Epithelial cell of umbilical artery (primary cell): ENCODE data around the gene FAM53C. TPM values are rescaled to one million over a fixed set of nuclear protein-coding genes. Genes with fewer than 3 reads are reported as not detected.

Source experiments
- total RNA-seq: library from RNA; depleted of rRNA; stranded (reverse); fragments of >200 nt; gene quantifications from 2 replicates; pipeline ENCODE4 v1.2.3, GENCODE V29; 2014

The FAM53C gene
- 28.6 and 31.5 TPM in 2 replicates for total RNA-seq

DNA sequence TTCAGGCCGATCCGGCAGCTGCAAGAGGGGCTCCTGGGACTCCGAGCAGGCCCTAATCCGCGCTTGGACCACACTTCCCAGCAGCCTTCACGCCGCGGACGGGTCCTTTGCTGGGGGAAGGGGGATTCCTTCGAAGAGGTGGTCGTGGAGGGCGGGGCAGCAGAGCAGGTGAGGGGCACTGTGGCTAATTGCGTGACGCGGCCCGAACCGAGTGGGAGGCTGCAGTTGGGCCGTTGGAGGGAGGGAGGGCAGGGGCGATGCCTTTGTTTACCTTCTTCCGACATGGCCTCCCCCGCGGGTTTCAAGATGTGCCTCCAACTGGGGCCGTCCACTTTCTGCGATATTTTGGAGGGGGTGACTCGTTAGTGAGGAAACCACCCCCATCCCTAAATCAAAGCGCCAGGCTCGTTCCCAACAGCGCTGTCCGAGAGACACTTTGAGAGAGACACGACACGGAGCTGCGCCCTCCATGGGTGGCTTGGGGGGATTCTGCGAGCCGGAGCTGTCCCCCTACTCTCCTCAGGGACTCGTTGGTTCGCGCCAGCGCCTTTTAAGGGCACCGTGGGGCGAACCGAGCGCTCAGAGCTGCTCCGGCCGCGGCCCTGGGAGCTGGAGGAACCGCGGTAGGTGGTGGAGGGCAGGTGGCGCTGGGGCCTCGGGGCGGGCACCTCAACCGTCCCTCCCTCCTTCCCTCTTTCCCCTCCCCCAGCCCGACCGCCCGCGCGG is at the start of gene FAM53C:
Gene FAM53C (plus strand): TSS at position 582 of the 726 bp plus-strand sequence. CDS start 3,070 bp downstream, outside the sequence.

DNA sequence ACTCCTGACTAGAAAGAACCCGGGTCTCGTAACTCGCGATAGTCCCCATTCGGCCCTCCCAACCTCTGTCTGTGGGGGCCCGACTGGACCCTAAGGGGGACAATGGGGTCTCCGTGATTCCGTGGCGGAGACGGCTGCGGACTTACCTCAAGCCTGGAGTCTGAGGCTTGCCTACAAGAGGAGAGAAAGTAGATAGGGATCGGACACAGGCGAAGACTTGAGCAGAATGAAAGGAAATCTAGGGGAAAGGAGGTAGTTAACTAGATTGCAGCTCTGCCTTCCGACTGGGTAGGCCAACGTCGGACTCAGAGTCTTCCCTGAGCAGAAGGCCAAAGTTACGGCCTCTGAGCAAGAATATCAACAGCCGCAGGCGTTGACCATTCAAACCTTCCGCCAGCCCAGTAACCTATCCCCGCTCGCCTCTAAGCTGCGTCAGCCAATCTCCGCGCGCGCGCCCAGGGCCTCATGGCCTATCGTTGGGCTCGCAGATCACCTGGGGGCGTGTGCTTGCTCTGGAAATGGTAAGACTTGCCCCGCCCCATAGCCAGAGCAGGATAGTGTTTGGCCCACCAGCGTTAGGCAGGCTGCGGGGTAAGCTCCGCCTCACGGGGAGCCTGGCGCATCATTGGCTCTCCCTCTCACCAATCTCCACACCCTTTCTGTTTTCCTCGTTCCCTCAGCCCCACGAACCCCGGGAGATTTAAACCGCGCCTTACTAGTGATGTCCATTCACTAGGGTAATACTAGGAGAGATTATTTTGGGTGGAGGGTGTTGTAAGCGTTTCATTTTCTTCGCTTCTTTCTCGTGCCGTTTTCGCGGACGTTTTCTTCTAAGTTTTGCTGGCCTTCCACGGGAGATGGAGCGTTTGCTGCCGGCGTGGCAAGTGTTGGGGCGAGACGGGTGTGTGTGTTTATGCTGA is 6.4 kb upstream of the FAM53C start, which contains the start of gene CDC25C:
Gene CDC25C (minus strand): TSS at position 356 of the 920 bp plus-strand sequence. CDS start 624 bp downstream, outside the sequence.

DNA sequence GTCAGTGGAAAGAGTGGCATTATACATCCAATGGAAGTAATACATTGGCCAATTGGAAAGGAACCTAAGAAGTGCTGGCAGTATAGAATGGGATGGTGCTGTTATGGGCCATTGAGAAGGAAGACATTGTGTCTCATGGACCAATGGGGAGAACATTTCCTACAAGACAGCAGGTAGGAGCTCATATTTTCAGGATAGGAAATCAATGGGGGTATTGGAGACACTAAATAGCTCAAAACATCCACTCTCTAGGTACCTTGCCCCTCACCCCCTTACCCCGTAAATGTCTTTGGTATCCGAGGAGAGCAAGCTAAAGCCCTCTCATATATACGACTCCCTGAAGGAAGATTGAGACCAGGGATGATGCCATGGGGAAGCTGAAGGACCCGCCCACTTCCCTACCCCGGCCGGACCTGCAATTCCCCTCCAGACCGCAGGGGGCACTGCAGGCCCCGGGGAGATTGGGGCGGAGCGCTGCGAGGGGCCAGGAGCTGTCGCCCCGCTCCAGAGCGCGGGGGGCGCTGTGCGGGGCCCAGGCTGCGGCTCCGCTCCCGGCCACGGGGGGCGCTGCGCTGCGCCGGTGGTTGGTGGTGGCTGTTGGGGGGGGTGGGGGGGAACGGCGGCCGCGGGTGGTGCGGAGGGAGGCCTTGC is 14.1 kb downstream of the FAM53C start, which contains the start of gene KDM3B:
Gene KDM3B (plus strand): TSS at position 615 of the 651 bp plus-strand sequence. CDS start 111 bp downstream, outside the sequence.

Other genes starting within 250 kb of the FAM53C start
- gene NME5, start 198.8 kb upstream of the FAM53C start, total RNA-seq, result 0.65 and 1.1 TPM in 2 replicates
- 19.2 and 43.6 TPM in 2 replicates for gene BRD8, start 159.6 kb upstream of the FAM53C start, total RNA-seq
- 52.6 and 77.2 TPM in 2 replicates for gene KIF20A, start 159.2 kb upstream of the FAM53C start, total RNA-seq
- gene CDC23, start 124.9 kb upstream of the FAM53C start, total RNA-seq, result 31.5 and 40.1 TPM in 2 replicates
- not detected in 2 replicates for gene GFRA3, start 63.6 kb upstream of the FAM53C start, total RNA-seq
- 9.0 and 9.4 TPM in 2 replicates for gene CDC25C, start 6.5 kb upstream of the FAM53C start, total RNA-seq
- gene KDM3B, start 14.4 kb downstream of the FAM53C start, total RNA-seq, result 37.4 and 43.6 TPM in 2 replicates
- 1.4 and 3.2 TPM in 2 replicates for gene REEP2, start 100.8 kb downstream of the FAM53C start, total RNA-seq
- 0.97 and 1.4 TPM in 2 replicates for gene EGR1, start 127.2 kb downstream of the FAM53C start, total RNA-seq
- 139 and 145 TPM in 2 replicates for gene ETF1, start 205.0 kb downstream of the FAM53C start, total RNA-seq
- gene HSPA9, start 237.1 kb downstream of the FAM53C start, total RNA-seq, result 287 and 389 TPM in 2 replicates